OCI-LY1 (cell line): ENCODE measurements around the gene SYMPK.

Experiments used
- H2AFZ ChIP-seq: fragments of 200-600 bp; sonication (generic), shearing (Covaris generic); 2 replicates; pipeline ENCODE4 v1.6.0; 2014; ENCODE audit warnings: antibody characterized with exemption, mild to moderate bottlenecking, low read length
- H3F3A ChIP-seq: fragments of 200-600 bp; sonication (generic), shearing (Covaris generic); 2 replicates; pipeline ENCODE4 v1.6.0; 2014; ENCODE audit warnings: mild to moderate bottlenecking, antibody characterized with exemption, low read length, moderate library complexity; ENCODE audit not compliant: insufficient read depth
- H3K27ac ChIP-seq: fragments of 200-600 bp; sonication (generic); 2 replicates; pipeline ENCODE4 v1.5.1; 2014; ENCODE audit warnings: low read length, mixed run types, mild to moderate bottlenecking, low read depth; ENCODE audit not compliant: poor library complexity, severe bottlenecking
- H3K27me3 ChIP-seq: fragments of 200-600 bp; sonication (generic); 2 replicates; pipeline ENCODE4 v1.6.0; 2014; ENCODE audit warnings: antibody characterized with exemption, mild to moderate bottlenecking, low read length, moderate library complexity; ENCODE audit not compliant: insufficient read depth
- H3K36me3 ChIP-seq: fragments of 200-600 bp; sonication (generic); 2 replicates; pipeline ENCODE4 v1.6.1; 2014; ENCODE audit warnings: mild to moderate bottlenecking, antibody characterized with exemption, low read length, moderate library complexity, mixed read lengths; ENCODE audit not compliant: insufficient read depth
- H3K4me1 ChIP-seq: fragments of 200-600 bp; sonication (generic); 2 replicates; pipeline ENCODE4 v1.5.1; 2014; ENCODE audit warnings: mild to moderate bottlenecking, low read length, moderate library complexity; ENCODE audit not compliant: insufficient read depth, severe bottlenecking
- H3K4me2 ChIP-seq: fragments of 200-600 bp; sonication (generic), shearing (Covaris generic); 2 replicates; pipeline ENCODE4 v1.6.1; 2014; ENCODE audit warnings: low read length
- H3K4me3 ChIP-seq: fragments of 200-600 bp; sonication (generic); 2 replicates; pipeline ENCODE4 v1.5.1; 2014; ENCODE audit warnings: low read length, low read depth, mild to moderate bottlenecking, mixed read lengths; ENCODE audit not compliant: poor library complexity, severe bottlenecking
- H3K79me2 ChIP-seq: fragments of 200-600 bp; shearing (Covaris generic); 2 replicates; pipeline ENCODE4 v1.6.1; 2016; ENCODE audit warnings: mixed run types, low read length, mixed read lengths; ENCODE audit not compliant: insufficient read depth
- H3K9ac ChIP-seq: fragments of 200-600 bp; sonication (generic), shearing (Covaris generic); 2 replicates; pipeline ENCODE4 v1.6.1; 2014; ENCODE audit warnings: mild to moderate bottlenecking, low read length, mixed read lengths
- H3K9me2 ChIP-seq: fragments of 200-600 bp; sonication (generic), shearing (Covaris generic); 2 replicates; pipeline ENCODE4 v1.6.1; 2014; ENCODE audit warnings: low read depth, mild to moderate bottlenecking, low read length, mixed read lengths
- H3K9me3 ChIP-seq: fragments of 200-600 bp; shearing (Covaris generic); 2 replicates; pipeline ENCODE4 v1.6.1; 2014; ENCODE audit warnings: low read length, mixed read lengths
- H4K20me1 ChIP-seq: fragments of 200-600 bp; sonication (generic), shearing (Covaris generic); 2 replicates; pipeline ENCODE4 v1.6.0; 2016; ENCODE audit warnings: mild to moderate bottlenecking, low read length; ENCODE audit not compliant: insufficient read depth
- EZH2 ChIP-seq: fragments of 200-600 bp; sonication (generic), shearing (Covaris generic); IDR thresholded peaks from 2 replicates; pipeline ENCODE4 v1.8.0; 2017; ENCODE audit warnings: borderline replicate concordance, mixed run types, mild to moderate bottlenecking, antibody characterized with exemption, low read length, moderate library complexity, mixed read lengths
- TF ChIP-seq, protein P1 (sequence below): fragments of 200-600 bp; sonication (generic), shearing (Covaris generic); IDR thresholded peaks from 2 replicates; pipeline ENCODE4 v1.5.1; 2017; ENCODE audit warnings: mild to moderate bottlenecking, antibody characterized with exemption, low read length, moderate library complexity, mixed read lengths

The SYMPK gene

DNA sequence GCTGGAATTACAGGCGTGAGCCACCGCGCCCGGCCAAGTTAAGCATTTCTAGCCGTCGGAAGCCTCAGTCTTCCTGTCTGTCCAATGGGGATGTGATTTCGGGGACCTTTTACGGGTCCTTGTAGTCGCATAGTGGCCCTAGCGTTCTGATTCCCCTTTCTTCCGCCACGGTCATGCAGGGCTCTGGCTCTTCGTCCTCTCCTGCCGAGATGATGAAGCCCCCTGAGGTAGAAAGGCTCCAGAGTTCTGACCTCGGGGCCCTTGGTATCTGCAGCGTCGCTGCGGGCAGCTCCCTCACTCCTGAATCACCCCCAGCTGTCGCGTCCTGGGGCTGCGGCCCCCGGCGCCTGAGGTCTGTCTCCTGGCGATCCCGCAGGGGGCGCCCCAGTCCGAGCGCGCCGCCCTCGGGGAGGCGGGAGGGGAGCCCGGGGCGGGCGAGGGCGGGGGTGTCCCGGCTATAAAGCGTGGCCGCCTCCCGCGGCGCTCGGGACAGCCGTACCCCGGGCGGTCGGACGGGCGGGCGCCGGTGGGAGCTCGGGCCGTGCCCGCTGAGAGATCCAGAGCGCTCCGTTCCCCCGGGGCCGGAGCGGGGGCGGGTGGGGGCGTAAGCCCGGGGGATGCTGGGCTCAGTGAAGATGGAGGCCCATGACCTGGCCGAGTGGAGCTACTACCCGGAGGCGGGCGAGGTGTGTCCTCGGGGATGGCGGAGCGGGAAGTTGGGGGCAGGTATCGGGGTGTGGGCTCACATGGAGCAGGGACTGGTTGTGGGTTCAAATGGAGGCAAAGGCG lies 1.1 kb upstream of the SYMPK start, which contains the start of gene FOXA3:
Gene FOXA3 (plus strand): TSS at position 487 of the 789 bp plus-strand sequence. CDS start 131 bp downstream, at position 618.
- H3K27me3 ChIP-seq: no peaks in the 10 kb centered on the region
- H3K9ac ChIP-seq: peak within 1 kb of the TSS; percentile 49
- H3F3A ChIP-seq: 0 out of 2 replicates have a peak, but pooled peaks cover 3% of the 10 kb centered on the region
- H3K9me3 ChIP-seq: no peaks in the 10 kb centered on the region
- H4K20me1 ChIP-seq: no peaks in the 10 kb centered on the region
- no peak within 1 kb of the TSS for H3K27ac ChIP-seq
- peaks cover 12% of the 10 kb centered on the region for H3K36me3 ChIP-seq
- peaks cover 13% of the 10 kb centered on the region; the same call in 1 of the 2 replicates for H3K79me2 ChIP-seq
- H3K4me1 ChIP-seq: peaks cover 32% of the 10 kb centered on the region
- H3K4me2 ChIP-seq: peak within 1 kb of the TSS; percentile 89
- H3K4me3 ChIP-seq: peak within 1 kb of the TSS; percentile 94
- TF ChIP-seq, protein P1, sequence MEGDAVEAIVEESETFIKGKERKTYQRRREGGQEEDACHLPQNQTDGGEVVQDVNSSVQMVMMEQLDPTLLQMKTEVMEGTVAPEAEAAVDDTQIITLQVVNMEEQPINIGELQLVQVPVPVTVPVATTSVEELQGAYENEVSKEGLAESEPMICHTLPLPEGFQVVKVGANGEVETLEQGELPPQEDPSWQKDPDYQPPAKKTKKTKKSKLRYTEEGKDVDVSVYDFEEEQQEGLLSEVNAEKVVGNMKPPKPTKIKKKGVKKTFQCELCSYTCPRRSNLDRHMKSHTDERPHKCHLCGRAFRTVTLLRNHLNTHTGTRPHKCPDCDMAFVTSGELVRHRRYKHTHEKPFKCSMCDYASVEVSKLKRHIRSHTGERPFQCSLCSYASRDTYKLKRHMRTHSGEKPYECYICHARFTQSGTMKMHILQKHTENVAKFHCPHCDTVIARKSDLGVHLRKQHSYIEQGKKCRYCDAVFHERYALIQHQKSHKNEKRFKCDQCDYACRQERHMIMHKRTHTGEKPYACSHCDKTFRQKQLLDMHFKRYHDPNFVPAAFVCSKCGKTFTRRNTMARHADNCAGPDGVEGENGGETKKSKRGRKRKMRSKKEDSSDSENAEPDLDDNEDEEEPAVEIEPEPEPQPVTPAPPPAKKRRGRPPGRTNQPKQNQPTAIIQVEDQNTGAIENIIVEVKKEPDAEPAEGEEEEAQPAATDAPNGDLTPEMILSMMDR: peak; percentile 65
- no peak for TF ChIP-seq EZH2
- H3K9me2 ChIP-seq: no peaks in the 10 kb centered on the region
- H2AFZ ChIP-seq: peak within 1 kb of the TSS; percentile 94

DNA sequence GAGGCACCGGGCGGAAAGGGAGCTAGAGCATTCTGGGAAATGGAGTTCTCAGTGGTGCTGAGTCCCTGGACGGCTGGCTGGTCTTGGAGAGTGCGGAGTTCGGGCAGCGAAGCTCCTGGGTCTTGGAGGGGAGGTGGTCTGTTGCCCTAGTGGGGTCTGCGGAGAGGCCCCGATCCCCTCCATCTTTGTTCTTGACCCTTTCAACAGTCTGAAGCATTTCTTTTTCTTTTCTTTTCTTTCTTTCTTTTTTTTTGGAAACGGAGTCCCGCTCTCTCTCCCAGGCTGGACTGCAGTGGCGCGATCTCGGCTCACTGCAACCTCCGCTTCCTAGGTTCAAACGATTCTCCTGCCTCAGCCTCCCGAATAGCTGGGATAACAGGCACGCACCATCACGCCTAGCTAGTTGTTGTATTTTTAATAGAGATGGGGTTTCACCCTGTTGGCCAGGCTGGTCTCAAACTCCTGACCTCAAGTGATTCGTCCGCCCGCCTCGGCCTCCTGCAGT lies 440 bp upstream of the SYMPK start:
- Histone ChIP-seq H3K4me1 (peaks cover 32% of the 10 kb centered on the region), H3K9me2 (no peaks in the 10 kb centered on the region), H3K36me3 (peaks cover 15% of the 10 kb centered on the region), H3K9me3 (no peaks in the 10 kb centered on the region), H3K4me2 (peak overlapping the region; percentile 89), H2AFZ (peak overlapping the region; percentile 94), H3K9ac (peak overlapping the region; percentile 49), H3K4me3 (peak overlapping the region; percentile 94), H4K20me1 (no peaks in the 10 kb centered on the region), H3K79me2 (peaks cover 13% of the 10 kb centered on the region; the same call in 1 of the 2 replicates), H3K27me3 (no peaks in the 10 kb centered on the region), H3F3A (0 out of 2 replicates have a peak, but pooled peaks cover 3% of the 10 kb centered on the region), H3K27ac (no peak overlapping the region)
- TF ChIP-seq EZH2: no peak
- TF ChIP-seq, protein P1: no peak

DNA sequence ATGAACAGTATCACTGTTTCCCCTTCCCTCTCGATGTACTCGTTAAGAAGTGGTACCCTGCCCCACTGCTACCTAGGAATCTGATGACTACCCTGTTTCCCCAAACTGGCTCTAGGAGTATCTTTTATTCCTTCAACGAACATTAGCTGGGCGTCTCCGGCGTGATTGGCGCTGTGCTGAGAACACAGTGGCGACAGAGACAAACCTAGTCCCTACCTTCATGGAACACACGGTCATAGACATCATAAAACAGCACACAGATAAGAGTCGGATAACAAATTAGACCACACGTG lies 730 bp downstream of the SYMPK start:
- Histone ChIP-seq H3K9me2 (no peaks in the 10 kb centered on the region), H3K4me3 (peak overlapping the region; percentile 94), H2AFZ (no peak overlapping the region), H3K27me3 (no peaks in the 10 kb centered on the region), H3K9me3 (no peaks in the 10 kb centered on the region), H3K27ac (peak overlapping the region; percentile 68), H4K20me1 (no peaks in the 10 kb centered on the region), H3K4me1 (peaks cover 32% of the 10 kb centered on the region), H3K4me2 (peak overlapping the region; percentile 98), H3K36me3 (peaks cover 19% of the 10 kb centered on the region), H3K79me2 (peaks cover 13% of the 10 kb centered on the region; the same call in 1 of the 2 replicates), H3K9ac (peak overlapping the region; percentile 90), H3F3A (0 out of 2 replicates have a peak, but pooled peaks cover 3% of the 10 kb centered on the region)
- TF ChIP-seq EZH2: no peak
